HG02588 (cell line): ENCODE results near the gene GADL1.

Experiments used
- ATAC-seq: cut with Tn5 transposase; IDR thresholded peaks from one replicate; pipeline ENCODE4 v1.9.1; 2021; ENCODE audit warnings: mild to moderate bottlenecking, moderate library complexity; ENCODE audit not compliant: unreplicated experiment

GADL1 gene, protein sequence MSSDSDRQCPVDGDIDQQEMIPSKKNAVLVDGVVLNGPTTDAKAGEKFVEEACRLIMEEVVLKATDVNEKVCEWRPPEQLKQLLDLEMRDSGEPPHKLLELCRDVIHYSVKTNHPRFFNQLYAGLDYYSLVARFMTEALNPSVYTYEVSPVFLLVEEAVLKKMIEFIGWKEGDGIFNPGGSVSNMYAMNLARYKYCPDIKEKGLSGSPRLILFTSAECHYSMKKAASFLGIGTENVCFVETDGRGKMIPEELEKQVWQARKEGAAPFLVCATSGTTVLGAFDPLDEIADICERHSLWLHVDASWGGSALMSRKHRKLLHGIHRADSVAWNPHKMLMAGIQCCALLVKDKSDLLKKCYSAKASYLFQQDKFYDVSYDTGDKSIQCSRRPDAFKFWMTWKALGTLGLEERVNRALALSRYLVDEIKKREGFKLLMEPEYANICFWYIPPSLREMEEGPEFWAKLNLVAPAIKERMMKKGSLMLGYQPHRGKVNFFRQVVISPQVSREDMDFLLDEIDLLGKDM

DNA sequence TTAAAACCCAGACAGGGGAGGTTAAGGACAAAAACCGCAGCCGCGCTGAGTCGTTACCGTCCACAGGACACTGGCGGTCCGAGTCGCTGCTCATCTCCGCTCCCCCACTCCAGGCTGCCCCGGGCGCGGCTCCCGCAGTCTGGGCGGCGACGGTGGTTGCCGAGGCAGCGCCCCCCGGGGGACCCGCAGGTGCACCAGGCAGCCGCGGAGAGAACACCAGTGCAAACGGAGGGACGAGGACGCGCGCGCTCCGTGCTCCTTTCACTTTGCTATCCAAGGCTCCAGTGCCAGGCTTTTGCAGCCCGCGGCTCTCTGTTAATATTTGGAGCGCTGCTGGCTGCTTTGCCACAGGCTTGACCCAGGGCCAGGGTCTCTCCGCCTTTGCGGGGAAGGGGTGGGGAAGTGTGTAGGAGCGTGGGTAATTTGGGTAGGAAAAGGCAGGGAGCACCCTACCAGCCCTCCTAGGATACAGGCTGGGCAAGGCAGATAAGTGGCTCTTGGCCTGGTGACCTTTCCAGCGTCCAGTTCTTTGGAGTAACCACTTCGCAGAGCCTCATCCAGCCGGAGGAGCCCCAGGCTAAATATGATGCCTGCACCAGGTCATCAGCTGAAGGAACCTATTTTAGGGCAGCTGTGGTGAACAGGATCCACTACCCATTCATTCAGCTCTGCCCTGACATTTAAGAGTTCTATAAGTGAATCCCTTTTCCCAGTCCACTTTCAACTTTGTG lies at the start of gene GADL1:
Gene GADL1 (minus strand): TSS at position 141 of the 731 bp plus-strand sequence. CDS start 47 bp downstream, at position 94.
- ATAC-seq, result no peak

DNA sequence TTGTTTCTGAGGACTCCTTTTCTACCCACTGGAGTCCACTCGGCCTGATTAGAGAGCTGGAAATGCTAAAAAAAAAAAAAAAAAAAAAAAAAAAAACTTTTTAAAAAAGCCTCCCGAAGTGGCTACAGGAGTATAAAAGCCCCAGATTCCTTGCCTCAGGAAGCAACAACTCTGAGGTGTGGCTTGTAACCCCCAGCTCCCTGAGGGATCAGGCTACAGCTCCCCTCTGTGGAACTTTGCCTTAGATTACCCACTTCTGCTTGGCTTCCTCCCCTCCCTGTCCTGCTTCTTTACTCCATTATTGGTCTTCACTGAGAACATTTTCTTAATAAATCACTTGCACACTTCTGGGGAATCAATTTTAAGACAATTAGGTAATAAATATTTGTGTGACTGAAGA lies 49.7 kb upstream of the GADL1 start:
- no peak for ATAC-seq

DNA sequence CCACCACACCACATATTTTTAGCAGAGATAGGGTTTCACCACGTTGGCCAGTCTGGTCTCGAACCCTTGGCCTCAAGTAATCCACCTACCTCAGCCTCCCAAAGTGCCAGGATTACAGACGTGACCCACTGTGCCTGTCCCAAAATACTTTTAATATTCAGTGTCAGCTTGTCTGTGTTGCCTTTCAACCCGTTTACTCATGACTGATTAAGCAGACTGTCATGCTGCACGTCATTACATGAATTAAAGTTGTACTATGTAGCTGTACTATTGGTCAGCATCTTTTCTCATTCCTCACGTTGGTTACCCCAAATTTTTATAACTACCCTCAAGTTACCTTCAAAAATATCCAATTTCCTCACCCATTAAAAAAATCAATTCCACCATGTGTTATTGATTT lies 48.7 kb upstream of the GADL1 start:
- no peak for ATAC-seq

DNA sequence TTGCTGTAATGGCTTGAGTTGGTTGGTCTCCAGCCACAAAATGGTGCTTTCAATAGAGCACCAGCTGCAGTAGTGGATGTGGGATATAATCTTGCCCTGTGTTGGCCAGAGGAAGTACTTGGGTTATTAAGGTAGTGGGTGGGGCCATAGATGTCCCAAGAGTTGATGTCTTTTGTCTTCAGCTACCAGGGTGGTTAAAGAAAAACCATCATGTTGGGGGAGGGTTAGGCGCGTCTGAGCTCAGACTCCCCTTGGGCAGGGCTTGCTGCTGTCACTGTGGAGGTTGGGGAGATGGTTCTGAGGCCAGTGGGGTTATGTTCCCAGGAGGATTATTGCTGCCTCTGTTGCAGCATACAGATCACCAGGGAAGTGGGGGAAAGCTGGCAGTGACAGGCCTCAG lies 46.9 kb upstream of the GADL1 start:
- ATAC-seq, result no peak

DNA sequence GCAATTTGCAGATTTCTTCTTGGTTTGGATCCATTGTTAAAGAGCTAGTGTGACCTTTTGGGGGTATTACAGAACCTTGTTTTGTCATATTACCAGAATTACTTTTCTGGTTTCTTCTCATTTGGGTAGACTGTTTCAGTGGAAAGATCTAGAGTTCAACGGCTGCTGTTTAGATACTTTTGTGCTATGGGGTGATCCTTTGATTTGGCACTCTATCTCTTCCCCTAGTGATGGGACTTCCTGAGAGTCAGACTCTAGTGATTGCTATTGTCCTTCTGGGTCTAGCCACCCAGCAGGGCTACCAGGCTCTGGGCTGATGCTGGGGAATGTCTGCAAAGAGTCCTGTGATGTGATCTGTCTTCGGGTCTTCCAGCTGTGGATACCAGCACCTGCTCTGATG lies 46.3 kb upstream of the GADL1 start:
- no peak for ATAC-seq

DNA sequence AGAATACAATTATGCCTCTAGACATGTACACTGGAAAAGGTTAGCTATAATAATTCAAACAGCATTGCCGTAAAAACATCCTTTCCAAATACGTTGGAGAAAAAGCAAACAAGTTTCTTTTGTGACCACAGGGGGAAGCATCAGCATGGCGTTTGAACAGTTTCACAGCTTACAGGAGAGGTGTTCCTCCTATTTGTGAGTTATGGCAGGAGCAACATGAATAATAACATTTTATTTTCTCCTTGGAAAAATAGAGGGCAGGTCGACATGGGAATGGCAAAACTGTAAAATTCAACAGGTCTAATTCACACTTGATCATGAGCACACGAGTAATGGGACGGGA lies 39.7 kb upstream of the GADL1 start:
- no peak for ATAC-seq

DNA sequence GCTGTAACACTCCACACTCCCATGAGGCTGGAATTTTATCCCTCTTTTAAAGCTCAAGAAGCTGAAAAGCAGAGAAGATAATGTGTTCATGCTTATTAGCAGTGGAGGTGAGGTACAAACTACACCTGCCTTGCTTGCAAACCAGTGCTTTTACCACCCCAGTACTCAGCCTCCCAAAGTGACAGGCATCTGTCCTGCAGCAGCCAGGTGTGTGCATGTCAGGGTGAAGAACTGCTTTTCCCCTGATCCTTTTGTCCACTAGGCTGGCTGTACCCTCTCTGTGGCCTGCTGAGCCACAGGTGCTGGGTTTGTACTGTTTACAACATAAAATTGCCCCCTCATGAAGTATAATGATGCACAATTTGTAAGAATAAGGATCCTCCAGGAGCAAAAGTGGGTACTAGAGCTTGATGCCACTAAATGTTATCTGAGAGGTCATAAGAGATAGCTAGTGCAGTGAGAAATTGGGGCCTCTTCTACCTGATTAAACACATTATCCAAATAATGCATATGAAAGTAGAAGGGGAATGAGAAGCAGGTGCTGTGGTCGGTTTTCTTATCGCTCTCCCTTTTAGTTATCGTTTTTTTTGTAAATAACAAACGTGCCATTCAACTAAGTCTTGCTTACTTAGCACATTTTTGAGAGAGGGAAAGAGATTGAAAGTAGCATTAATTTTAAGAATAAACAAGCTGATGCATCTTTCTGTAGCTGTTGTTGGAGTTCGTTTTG lies 39.2 kb upstream of the GADL1 start:
- ATAC-seq, result no peak

DNA sequence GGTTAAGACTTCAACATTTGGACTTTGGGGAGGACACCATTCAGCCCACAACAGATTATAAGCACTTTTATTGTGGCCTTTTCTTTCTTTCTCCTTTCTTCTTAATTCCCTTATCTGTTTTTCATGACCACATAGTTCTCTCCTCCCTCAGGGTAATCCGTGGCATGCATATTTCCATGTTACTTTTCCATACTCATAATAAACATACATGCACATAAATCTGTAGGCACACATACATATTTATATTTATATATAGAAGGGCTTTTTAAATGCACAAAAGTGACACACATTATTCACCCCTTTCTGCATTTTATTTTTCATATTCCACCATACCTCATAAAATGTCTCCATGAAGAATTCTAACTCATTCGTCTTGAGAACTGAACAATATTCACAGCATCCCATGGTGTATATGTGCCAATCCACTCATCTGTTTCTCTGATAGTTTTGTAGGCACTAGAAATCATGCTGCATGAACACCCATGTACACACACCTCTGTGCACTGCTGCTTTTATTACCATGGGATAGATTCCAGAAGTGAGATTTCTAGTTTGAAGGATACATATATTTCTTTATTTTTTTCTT lies 38.1 kb upstream of the GADL1 start:
- ATAC-seq, result no peak

DNA sequence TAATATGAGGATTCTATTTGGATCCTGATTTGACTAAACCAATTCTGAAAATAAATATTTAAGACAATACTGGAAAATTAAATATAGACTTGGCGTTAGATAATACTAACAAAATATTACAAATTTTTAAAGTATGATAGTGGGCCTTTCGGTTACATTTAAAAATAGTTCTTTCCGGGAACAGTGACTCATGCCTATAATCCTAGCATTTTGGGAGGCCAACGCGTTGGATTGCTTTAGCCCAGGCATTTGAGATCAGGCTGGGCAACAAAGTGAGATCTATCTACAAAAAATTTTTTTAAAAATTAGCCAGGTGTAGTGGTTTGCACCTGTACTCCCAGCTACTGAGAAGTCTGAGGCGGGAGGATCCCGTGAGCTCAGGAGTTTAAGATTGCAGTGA lies 30.3 kb upstream of the GADL1 start:
- ATAC-seq, result no peak

DNA sequence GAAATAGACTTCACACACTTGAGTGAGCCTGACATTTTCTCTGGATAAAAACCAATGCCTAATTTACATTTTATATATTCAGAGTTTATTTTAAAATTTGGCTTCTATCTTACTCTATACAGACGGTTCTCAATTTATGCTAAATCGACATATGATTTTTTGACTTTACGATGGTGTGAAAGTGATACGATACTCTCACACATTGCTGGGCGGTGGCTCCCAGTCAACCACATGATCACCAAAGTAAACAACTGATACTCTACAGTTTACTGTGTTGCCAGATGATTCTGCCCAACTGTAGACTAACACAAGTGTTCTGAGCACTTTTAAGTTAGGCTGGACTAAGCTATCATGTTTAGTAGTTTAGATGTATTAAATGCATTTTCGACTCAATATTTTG lies 25.1 kb upstream of the GADL1 start:
- ATAC-seq, result no peak

DNA sequence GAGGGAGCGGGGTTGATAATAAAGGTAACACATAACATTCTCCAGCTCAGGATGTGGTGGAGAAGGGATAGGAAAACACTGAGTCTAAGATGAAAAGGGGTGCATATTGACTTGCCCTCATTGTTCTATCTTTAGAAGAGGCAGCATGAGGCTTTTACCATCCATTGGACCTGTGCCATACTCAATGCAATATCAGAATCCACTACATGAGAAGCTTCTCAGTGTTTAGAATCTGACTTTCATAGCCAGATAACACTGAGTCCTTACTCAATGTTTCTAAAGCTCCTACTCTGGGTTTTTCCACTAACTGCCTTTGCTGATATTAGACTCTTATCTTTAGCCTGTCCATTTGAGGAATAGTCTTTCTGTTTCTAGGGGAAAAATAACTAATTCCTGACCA lies 24.3 kb upstream of the GADL1 start:
- ATAC-seq, result no peak

DNA sequence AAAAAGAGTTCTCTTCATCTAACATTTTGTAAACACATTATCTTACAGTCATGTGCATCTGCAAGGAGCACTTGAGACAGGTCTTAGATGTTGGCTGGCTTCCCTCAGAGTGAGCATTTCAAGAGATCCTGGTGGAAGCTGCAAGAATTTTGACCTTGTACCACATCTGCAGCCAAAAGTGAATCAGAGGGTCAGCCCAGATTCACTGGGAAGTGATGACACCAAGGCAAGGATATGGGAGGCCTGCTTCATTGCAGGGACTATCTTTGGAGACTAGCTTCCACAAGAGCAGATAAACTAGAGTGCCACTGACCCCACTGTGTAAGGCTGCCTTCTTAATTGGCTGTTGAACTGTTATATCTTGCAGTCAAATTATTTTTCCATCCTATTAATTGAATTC lies 21.3 kb upstream of the GADL1 start:
- ATAC-seq, result no peak

DNA sequence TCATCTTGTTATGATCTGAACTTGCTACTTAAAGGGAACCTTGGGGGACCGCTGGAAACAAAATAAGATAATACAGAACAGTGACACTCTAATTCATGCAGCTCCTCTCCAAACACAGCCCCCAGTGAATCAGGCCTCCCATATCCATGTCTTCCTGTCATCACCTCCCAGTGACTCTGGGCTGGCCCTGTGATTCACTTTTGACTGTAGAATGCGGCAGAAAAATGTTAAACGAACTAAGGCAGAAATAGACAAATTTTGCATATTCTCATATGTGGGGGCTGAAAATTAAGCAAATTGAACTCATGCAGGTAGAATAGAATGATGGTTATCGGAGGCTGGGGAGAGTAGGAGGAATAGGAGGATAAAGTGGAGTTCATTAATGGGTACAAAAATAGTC lies 20.2 kb upstream of the GADL1 start:
- ATAC-seq, result no peak

DNA sequence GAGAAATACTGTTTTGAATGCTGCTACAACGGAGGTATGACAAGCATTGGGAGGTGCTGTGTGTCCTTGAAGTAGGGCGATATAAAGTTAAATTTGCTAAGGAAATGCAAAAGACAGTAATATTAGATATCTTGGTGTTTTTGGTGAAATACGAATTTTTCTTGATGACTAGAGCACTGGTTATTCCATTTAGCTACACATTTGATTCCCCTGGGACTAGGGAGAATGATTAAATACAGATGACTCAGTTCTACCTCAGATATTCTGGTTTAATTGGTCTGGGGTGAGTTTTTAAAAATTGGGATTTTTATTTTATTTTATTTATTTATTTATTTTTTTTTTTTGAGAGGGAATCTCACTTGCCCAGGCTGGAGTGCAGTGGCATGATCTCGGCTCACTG lies 18.7 kb upstream of the GADL1 start:
- no peak for ATAC-seq

DNA sequence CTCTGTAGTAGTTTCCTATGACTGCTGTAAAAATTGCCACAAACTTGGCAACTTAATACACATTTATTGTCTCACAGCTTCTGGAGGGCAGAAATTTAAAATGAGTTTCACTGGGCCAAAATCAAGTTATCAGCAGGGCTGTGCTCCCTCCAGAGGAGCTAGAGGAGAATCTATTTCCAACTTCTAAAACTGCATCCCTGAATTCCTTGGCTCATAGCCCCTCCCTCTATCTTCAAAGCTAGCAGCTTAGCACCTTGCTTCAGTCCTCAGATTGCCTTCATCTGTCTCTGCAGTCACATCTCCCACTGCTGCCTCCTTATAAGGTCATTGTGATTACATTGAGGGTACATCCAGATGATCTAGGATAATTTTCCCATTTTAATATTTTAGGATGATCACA lies 17.8 kb upstream of the GADL1 start:
- no peak for ATAC-seq

DNA sequence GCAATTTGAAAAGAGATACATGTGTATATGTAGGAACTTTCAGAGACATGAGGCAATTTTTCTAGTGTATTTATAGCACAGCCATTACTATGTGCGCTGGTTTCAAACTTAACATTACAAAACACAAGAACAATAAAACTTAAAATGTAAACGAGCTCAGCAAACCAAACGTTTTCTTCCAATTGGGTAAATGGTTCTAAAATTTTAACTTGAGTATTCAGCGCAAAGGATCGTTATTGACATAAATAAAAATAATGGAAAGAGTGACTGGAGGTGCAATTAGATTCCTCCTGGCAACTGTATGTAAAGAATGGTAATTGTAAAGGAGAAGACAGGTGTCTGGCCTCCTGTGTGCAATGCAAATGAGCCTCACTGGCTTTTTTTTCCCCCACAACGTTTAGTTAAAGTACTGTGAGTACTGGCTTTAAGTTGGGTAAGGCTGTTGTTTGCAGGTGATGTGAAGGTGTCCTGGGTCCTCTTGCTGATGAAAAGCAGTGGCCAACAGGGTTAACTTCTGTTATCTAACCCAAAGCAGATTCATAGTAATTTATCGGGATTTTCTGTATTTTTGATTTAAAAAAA lies 14.1 kb upstream of the GADL1 start:
- no peak for ATAC-seq

DNA sequence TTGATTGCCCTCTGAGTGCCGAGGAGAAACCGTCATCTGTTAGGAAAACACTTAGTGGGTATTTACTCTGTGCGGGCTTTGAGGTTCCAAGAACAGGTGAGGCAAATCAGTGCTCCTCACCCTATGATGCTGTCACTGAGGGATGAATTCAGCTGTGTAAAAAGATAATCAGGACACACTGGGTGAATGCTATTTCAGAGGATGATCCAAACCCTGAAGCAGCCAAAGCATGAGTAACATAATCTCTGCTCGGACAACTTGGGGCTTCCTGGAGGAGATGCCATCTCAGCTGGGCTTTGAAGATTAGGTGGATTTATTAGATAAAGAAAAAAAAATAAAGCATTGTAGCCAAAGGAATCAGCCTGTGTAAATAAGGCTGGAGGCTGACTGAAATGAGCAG lies 10.5 kb upstream of the GADL1 start:
- ATAC-seq, result no peak

DNA sequence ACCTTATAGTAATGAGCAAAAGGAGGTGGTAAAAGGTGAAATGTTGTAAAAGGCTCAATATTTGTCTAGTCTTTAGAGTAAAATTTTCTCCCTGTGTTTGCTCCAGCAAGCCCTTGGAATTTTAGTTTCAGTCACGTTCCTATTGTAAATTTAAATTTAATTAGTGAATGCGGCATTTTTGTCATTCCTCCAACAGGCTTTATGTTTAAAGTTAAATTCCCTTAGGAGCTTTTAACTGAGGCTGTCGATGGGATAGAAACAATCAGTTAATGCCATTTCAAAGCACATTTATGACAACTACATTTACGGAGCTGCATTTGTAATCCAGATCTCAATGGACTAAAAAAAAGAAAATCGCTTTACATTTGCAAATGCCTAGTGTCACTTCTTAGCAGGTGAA lies 868 bp upstream of the GADL1 start:
- ATAC-seq, result no peak

DNA sequence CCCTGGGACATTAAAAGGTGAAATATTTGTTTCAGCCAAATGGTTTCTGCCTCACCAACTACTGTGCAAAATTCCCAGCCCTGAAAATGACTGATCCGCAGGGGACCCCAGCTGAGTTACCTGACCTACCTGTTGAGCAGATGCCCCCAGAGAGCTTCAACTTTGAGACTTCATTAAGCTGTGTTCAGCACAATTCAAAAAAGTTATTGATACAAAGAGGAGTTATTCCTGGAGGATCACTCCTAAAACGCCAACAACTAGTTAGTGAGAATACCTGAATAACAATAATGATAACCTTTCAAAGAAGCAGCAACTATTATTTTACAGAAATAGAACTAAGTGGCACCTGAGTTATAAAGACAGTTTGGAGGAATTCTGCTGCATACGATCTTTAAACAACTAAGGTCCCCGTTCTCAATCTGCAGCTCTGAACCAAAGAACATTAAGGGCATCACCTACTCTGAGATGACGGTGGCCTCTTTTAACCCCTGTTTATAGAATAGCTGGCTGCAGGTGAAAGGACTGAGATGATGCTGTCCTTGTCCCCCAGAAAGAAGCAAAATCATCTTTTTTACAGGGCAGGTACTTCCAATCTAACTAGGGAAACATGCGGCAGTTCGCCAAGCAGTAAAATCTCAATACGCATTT lies 659 bp downstream of the GADL1 start:
- no peak for ATAC-seq

DNA sequence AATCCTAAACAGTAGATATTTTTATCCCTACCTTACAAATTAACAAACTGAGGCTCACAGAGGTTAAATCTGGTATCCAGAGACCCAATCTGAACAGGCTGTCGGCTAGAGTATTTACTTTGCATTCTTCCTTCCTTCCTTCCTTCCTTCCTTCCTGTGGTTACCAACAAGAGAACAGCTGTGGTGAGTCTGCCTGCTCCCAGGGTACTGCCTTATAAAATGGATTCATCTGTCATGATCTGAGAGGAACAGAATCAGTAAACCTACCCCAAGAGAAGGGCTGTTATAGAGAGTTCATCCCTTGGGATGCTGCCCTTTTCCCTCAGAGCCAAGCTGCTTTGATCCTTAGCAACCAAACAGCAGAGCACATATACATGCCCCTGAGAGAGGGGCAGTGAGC lies 3.6 kb downstream of the GADL1 start:
- no peak for ATAC-seq
